Activated T-helper 2 cell treated with anti-CD3 and anti-CD28 coated beads, Interferon-gamma antibody, Interleukin-2, Interleukin-4, amounts not matched to agents 10 μg/mL and 5 μg/mL and 100 μg/mL, durations not matched to agents 14 hours and 24 hours and 36 hours (primary cell): ENCODE measurements around the gene SLITRK5. TPM values are rescaled to one million over a fixed set of nuclear protein-coding genes. Genes with fewer than 3 reads are reported as not detected.
A peak's percentile ranks its signal among the peaks of the same experiment; 100 is the strongest.

Experiments used
- DNase-seq: peaks from one replicate; pipeline ENCODE4 v3.0.0; 2021; ENCODE audit warnings: low spot score
- H3K27ac Mint-ChIP-seq: one replicate; pipeline ENCODE4 v1.8.0; 2021; ENCODE audit warnings: mixed read lengths
- H3K27me3 Mint-ChIP-seq: one replicate; pipeline ENCODE4 v1.8.0; 2021; ENCODE audit warnings: low read depth, mixed read lengths
- H3K36me3 Mint-ChIP-seq: one replicate; pipeline ENCODE4 v1.8.0; 2021; ENCODE audit warnings: low read depth, mixed read lengths
- H3K4me1 Mint-ChIP-seq: one replicate; pipeline ENCODE4 v1.8.0; 2021; ENCODE audit warnings: low read depth, mixed read lengths
- H3K4me3 Mint-ChIP-seq: one replicate; pipeline ENCODE4 v1.8.0; 2021; ENCODE audit warnings: low read depth, mild to moderate bottlenecking, moderate library complexity, mixed read lengths
- H3K9me3 Mint-ChIP-seq: one replicate; pipeline ENCODE4 v1.8.0; 2021; ENCODE audit warnings: mixed read lengths
- intact Hi-C: fragments of 100-400 bp; cut with micrococcal nuclease; formaldehyde crosslinking; loops from one replicate; pipeline ENCODE4 v1.15.1; 2023
- total RNA-seq: library from RNA; stranded (reverse); gene quantifications from 2 replicates; pipeline ENCODE4 v1.2.3, GENCODE V29; 2022

Gene SLITRK5, protein sequence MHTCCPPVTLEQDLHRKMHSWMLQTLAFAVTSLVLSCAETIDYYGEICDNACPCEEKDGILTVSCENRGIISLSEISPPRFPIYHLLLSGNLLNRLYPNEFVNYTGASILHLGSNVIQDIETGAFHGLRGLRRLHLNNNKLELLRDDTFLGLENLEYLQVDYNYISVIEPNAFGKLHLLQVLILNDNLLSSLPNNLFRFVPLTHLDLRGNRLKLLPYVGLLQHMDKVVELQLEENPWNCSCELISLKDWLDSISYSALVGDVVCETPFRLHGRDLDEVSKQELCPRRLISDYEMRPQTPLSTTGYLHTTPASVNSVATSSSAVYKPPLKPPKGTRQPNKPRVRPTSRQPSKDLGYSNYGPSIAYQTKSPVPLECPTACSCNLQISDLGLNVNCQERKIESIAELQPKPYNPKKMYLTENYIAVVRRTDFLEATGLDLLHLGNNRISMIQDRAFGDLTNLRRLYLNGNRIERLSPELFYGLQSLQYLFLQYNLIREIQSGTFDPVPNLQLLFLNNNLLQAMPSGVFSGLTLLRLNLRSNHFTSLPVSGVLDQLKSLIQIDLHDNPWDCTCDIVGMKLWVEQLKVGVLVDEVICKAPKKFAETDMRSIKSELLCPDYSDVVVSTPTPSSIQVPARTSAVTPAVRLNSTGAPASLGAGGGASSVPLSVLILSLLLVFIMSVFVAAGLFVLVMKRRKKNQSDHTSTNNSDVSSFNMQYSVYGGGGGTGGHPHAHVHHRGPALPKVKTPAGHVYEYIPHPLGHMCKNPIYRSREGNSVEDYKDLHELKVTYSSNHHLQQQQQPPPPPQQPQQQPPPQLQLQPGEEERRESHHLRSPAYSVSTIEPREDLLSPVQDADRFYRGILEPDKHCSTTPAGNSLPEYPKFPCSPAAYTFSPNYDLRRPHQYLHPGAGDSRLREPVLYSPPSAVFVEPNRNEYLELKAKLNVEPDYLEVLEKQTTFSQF
- total RNA-seq: not detected in 2 replicates

DNA sequence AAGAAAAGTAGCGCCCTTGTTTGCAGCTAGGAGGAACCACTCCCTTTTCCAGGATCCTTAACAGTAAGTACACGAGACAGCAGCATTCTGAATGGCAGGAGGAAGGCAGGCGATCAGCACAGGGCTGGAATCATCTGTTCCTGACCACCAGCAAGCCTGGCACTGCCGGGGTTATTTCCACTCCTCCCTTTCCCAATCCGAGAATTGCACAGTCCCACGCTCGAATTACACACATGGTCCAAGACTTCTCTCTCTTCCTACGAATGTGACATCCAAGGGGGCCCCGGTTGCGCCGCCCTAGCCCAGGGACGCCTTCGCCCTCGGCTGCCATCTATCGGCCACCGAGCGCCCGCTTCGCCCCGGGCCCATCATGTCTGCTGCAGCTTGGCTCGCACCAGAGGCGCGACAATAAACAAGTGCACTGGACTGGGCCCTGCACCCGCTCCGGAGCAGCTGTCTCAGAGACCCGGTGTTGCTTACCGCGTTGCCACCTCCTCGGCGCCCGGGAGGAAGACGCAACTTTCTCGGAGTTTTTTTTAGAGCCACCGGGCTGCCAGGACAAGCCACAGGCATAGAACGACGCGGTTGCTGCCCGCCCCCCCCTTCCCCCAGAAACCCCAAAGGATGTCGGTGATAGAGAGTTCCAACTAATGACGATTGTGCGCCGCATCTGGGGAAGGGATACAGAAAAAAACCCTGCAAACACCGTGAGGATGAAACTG, at the start of gene SLITRK5:
SLITRK5 (plus strand) TSS at position 341 of the 722 bp plus-strand sequence. CDS start 4,018 bp downstream, outside the sequence.
- DNase-seq: peak; percentile 45
- intact Hi-C loops: no loop called here
- no peak within 1 kb of the TSS for H3K27ac Mint-ChIP-seq
- peaks cover 31% of the 10 kb centered on the region for H3K27me3 Mint-ChIP-seq
- no peaks in the 10 kb centered on the region for H3K9me3 Mint-ChIP-seq
- H3K36me3 Mint-ChIP-seq: no peaks in the 10 kb centered on the region
- peak within 1 kb of the TSS; percentile 60 for H3K4me3 Mint-ChIP-seq
- peaks cover 7% of the 10 kb centered on the region for H3K4me1 Mint-ChIP-seq

DNA sequence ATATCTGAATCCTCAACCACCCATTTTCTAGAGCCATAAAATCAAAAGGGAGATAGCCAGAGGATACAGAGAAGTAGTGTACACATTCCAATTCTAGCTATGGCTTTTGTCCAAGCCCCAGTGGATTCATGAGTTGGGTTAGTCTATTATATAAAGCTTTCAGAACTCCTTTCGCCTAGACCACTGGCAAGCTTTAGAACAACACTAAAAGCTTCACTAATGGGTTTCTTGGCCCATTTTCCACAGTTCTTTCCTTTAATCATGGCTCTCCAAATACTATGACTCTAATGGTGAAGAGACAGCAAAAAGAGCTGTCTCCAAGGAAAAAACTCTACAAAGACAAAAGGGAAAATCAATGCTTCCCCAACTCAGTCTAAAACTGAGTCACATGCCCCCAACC, 48.2 kb upstream of the SLITRK5 start:
- H3K9me3 Mint-ChIP-seq: peaks cover 13% of the 10 kb centered on the region
- no peaks in the 10 kb centered on the region for H3K4me1 Mint-ChIP-seq
- H3K36me3 Mint-ChIP-seq: no peaks in the 10 kb centered on the region
- no peak overlapping the region for H3K4me3 Mint-ChIP-seq
- DNase-seq: no peak
- no peaks in the 10 kb centered on the region for H3K27me3 Mint-ChIP-seq
- H3K27ac Mint-ChIP-seq: no peak overlapping the region
- intact Hi-C loops: no loop called here

DNA sequence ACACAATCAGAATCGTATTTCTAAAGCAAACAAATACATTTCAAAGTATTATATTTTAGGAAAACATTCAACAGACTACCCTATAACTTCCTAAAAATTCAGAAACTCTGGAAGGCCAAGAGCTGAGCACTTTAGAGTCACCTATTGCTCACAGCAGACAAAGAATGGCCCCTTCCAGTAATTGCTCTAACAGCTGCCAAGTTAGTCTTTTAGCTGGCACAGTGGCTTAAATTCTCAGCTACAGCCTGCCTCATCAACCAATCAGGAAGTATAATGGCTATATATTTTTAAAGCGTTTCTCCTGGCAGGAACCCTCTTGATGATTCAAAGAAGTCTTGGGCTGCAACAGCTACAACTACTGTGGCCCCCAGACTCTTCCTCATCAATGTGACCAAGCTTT, 14.9 kb upstream of the SLITRK5 start:
- no peaks in the 10 kb centered on the region for H3K27me3 Mint-ChIP-seq
- no peak overlapping the region for H3K27ac Mint-ChIP-seq
- no peaks in the 10 kb centered on the region for H3K36me3 Mint-ChIP-seq
- no peaks in the 10 kb centered on the region for H3K9me3 Mint-ChIP-seq
- H3K4me3 Mint-ChIP-seq: no peak overlapping the region
- intact Hi-C loops: no loop called here
- no peak for DNase-seq
- H3K4me1 Mint-ChIP-seq: no peaks in the 10 kb centered on the region

DNA sequence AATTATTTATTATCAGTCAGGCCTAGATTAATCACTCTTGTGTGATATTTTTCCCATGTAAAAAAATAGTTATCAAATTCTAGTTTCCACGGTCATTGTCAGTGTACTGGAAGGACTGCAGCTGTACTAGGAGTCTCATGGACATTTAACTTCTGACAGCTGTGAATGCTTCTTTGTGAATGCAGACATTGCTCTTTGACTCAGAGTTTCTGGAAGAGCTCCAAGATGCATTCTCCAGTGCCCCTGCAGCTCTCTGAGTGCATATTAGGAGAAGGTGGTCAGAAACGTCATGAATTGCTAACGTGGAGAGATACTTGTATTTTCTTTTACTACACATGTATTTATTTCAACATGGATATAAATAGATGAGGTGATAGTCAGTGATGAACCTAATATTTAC, 9.7 kb upstream of the SLITRK5 start:
- H3K27ac Mint-ChIP-seq: no peak overlapping the region
- no peaks in the 10 kb centered on the region for H3K27me3 Mint-ChIP-seq
- H3K36me3 Mint-ChIP-seq: no peaks in the 10 kb centered on the region
- no peak for DNase-seq
- H3K9me3 Mint-ChIP-seq: no peaks in the 10 kb centered on the region
- no peaks in the 10 kb centered on the region for H3K4me1 Mint-ChIP-seq
- H3K4me3 Mint-ChIP-seq: no peak overlapping the region
- intact Hi-C loops: no loop called here

DNA sequence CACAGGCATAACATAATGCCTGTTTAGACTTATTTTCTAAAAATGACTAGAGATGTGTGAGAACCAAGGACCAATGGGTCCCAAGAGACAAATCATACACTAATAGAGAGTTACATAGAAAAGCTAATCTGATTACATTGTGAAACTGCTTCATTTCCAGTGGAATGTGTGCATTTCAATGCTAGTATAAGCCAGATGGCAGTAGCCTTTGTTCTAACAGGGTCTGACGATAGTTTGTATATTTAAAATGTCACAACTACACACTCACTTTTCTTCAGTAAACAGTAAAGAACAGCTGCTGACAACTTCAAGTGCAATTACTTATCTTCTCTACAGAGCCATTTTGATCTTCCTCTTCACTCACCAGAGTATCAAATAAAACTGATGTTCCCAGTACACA, 4.3 kb upstream of the SLITRK5 start:
- H3K27ac Mint-ChIP-seq: no peak overlapping the region
- no peaks in the 10 kb centered on the region for H3K9me3 Mint-ChIP-seq
- H3K4me3 Mint-ChIP-seq: no peak overlapping the region
- peaks cover 7% of the 10 kb centered on the region for H3K4me1 Mint-ChIP-seq
- DNase-seq: no peak
- intact Hi-C loops: no loop called here
- H3K27me3 Mint-ChIP-seq: peaks cover 12% of the 10 kb centered on the region
- H3K36me3 Mint-ChIP-seq: no peaks in the 10 kb centered on the region

DNA sequence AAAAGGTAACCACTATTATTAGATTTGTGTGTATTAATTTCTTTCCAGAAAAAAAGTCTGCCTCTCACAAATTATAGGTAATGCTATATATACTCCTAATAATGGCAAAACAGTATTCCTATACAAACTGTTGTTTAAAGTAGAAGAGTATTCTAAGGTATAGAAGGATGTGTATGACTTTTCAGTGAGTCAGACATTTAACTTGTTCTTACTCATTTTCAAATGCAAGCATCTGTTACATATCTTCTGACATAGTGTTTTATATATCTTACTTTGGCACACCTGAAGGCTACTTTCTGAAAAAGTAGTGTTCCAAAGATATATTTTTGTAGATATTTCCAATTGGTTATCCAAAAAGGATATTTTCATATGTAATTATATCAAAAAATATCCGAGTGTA, 3.5 kb upstream of the SLITRK5 start:
- H3K4me3 Mint-ChIP-seq: no peak overlapping the region
- peaks cover 14% of the 10 kb centered on the region for H3K27me3 Mint-ChIP-seq
- no peaks in the 10 kb centered on the region for H3K36me3 Mint-ChIP-seq
- no peak overlapping the region for H3K27ac Mint-ChIP-seq
- no peaks in the 10 kb centered on the region for H3K9me3 Mint-ChIP-seq
- peaks cover 7% of the 10 kb centered on the region for H3K4me1 Mint-ChIP-seq
- intact Hi-C loops: no loop called here
- DNase-seq: no peak

DNA sequence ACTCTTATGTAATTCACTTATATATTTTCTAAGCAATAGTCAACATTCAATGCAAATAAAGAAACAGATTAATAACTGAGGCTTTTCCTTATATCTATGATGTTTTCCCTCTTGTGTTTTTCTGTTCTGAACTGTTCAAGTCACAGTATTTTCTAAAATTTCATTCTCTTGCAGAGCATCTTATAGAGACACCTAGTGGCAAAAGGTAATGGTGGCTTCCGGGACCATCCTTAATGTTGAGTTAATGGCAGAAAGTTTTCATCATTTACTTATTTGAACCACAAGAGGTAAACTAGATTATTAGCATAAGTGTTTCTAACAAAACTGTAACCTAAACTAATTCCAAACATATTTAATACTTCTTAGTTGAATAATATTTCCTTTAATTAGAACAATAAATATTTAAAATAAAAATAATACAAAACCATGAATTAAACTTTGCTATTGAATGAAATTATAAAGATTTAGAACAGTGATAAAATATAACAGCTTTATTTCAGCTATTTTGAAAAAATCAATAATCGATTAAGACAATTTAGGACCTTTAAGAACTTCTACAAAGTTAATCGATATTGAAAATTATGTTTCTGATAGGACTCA, 1.7 kb upstream of the SLITRK5 start:
- H3K4me3 Mint-ChIP-seq: no peak overlapping the region
- no peak overlapping the region for H3K27ac Mint-ChIP-seq
- no peak for DNase-seq
- H3K27me3 Mint-ChIP-seq: peaks cover 29% of the 10 kb centered on the region
- H3K36me3 Mint-ChIP-seq: no peaks in the 10 kb centered on the region
- H3K9me3 Mint-ChIP-seq: no peaks in the 10 kb centered on the region
- intact Hi-C loops: no loop called here
- peaks cover 7% of the 10 kb centered on the region for H3K4me1 Mint-ChIP-seq

DNA sequence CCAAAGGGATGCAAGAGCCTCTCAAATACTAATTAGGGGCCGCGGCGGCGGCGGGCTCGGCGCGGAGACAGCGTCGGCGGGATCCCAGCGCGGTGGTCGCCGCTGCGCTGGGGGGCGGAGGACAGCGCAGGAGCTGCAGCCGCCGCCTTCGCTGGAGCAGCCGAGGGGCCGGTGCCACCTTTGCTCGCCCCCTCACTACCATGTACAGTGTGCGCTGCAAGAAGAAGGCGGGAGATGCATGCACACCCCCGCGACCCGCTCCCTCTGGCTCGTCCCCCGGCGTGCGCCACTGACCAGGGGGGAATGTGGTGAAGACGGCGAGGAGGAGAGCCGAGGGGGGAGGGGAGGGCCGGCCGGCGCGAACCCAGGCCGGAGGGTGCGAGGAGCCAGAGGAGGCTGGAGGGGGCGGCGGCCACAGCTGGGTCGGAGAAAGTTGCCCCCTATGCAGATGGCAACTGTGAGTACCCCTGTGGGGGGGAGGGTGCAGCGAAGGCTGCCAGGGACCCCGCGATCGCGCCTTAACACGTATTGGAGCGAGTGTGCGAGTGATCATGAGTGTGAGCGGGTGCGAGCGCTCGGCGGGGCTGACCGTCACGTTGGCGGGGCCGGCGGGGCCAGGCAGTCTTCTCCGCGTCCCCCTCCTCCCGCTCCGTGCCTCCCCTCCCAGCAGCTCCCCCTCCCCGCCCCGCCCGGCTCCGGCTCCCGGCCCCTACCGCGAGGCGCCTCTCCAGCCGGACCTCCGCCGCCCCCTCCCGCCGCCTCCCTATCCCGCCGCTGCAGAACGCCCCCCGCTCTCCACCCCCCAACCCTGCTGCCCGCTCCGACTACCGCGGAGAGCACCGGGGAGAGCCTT, 808 bp downstream of the SLITRK5 start:
- H3K36me3 Mint-ChIP-seq: no peaks in the 10 kb centered on the region
- H3K4me1 Mint-ChIP-seq: peaks cover 7% of the 10 kb centered on the region
- no peak for DNase-seq
- H3K4me3 Mint-ChIP-seq: peak overlapping the region; percentile 60
- peaks cover 34% of the 10 kb centered on the region for H3K27me3 Mint-ChIP-seq
- H3K9me3 Mint-ChIP-seq: no peaks in the 10 kb centered on the region
- intact Hi-C loops: no loop called here
- H3K27ac Mint-ChIP-seq: no peak overlapping the region

DNA sequence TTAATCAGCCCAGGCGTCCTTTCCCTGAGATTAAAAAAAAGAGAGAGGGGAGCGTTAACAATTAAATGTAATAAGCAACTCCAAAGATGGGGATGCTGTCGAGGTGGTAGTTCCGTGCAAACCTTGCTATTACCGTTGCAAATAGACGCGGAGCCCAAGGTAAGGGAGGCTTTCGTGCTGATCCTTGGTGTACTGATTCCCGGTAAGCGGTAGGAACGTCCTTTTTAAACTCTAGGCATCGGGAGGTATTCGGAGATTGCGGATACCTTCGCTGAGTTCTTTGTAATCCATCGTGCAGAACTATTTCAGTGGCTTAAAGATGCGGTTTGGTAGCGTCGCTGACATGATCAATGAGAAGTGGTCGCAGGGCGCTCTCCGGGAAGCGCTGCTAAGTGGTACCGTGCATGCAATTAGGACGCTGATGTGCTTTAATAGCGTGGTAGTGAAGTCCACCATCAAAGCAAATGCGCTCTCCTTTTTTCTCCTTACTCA, 3.1 kb downstream of the SLITRK5 start:
- no peak for DNase-seq
- peaks cover 42% of the 10 kb centered on the region for H3K27me3 Mint-ChIP-seq
- no peaks in the 10 kb centered on the region for H3K9me3 Mint-ChIP-seq
- no peaks in the 10 kb centered on the region for H3K36me3 Mint-ChIP-seq
- intact Hi-C loops: no loop called here
- H3K4me3 Mint-ChIP-seq: no peak overlapping the region
- H3K27ac Mint-ChIP-seq: no peak overlapping the region
- peaks cover 10% of the 10 kb centered on the region for H3K4me1 Mint-ChIP-seq

DNA sequence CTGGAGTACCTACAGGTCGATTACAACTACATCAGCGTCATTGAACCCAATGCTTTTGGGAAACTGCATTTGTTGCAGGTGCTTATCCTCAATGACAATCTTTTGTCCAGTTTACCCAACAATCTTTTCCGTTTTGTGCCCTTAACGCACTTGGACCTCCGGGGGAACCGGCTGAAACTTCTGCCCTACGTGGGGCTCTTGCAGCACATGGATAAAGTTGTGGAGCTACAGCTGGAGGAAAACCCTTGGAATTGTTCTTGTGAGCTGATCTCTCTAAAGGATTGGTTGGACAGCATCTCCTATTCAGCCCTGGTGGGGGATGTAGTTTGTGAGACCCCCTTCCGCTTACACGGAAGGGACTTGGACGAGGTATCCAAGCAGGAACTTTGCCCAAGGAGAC, 4.7 kb downstream of the SLITRK5 start:
- H3K4me3 Mint-ChIP-seq: no peak overlapping the region
- H3K27ac Mint-ChIP-seq: no peak overlapping the region

DNA sequence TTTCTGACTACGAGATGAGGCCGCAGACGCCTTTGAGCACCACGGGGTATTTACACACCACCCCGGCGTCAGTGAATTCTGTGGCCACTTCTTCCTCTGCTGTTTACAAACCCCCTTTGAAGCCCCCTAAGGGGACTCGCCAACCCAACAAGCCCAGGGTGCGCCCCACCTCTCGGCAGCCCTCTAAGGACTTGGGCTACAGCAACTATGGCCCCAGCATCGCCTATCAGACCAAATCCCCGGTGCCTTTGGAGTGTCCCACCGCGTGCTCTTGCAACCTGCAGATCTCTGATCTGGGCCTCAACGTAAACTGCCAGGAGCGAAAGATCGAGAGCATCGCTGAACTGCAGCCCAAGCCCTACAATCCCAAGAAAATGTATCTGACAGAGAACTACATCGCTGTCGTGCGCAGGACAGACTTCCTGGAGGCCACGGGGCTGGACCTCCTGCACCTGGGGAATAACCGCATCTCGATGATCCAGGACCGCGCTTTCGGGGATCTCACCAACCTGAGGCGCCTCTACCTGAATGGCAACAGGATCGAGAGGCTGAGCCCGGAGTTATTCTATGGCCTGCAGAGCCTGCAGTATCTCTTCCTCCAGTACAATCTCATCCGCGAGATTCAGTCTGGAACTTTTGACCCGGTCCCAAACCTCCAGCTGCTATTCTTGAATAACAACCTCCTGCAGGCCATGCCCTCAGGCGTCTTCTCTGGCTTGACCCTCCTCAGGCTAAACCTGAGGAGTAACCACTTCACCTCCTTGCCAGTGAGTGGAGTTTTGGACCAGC, 5.3 kb downstream of the SLITRK5 start:
- intact Hi-C loops: no loop called here
- H3K4me3 Mint-ChIP-seq: no peak overlapping the region
- H3K4me1 Mint-ChIP-seq: peaks cover 4% of the 10 kb centered on the region
- peaks cover 33% of the 10 kb centered on the region for H3K27me3 Mint-ChIP-seq
- no peak for DNase-seq
- H3K27ac Mint-ChIP-seq: no peak overlapping the region
- no peaks in the 10 kb centered on the region for H3K9me3 Mint-ChIP-seq
- no peaks in the 10 kb centered on the region for H3K36me3 Mint-ChIP-seq

More for the DNA sequence above, 4.7 kb downstream of the SLITRK5 start:
- DNase-seq: no peak
- H3K9me3 Mint-ChIP-seq: no peaks in the 10 kb centered on the region
- H3K4me1 Mint-ChIP-seq: peaks cover 8% of the 10 kb centered on the region
- peaks cover 39% of the 10 kb centered on the region for H3K27me3 Mint-ChIP-seq
- no peaks in the 10 kb centered on the region for H3K36me3 Mint-ChIP-seq
- intact Hi-C loops: no loop called here
